Activated naive CD4-positive, alpha-beta T cell treated with anti-CD3 and anti-CD28 coated beads, Interleukin-2, amount 50 U/mL, for 16 hours (primary cell): ENCODE data around the gene KCTD17.

Experiments
- DNase-seq: peaks from one replicate; pipeline ENCODE4 v3.0.0-alpha.2; 2020

Gene KCTD17

DNA sequence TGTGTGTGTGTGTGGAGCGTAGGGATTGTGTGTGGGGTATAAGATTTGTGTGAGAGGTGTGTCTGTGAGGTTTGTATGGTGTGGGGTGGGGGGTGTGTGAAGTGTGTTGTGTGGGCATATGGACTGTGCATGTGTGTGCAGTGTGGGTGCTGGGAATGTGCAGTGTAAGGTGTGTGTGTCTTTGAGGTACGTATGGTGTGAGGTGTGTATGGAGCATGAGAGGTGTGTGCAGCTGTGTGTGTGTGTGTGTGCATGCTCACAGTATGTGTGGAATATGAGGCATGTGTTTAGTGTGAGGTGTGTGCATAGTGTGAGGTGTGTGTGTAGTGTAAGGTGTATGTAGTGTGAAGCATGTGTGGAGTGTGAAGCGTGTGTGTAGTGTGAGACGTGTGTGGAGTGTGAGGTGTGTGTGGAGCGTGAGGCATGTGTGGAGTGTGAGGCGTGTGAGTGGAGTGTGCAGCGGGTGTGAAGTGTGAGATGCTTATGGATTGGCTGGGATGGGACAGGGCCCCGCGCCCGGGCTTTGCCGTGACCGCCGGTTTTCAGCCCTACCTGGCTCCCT lies 59.7 kb downstream of the KCTD17 start:
- DNase-seq = no peak

GRCh38 chr22:37112084-37112728 lies 60.7 kb downstream of the KCTD17 start:
- no peak for DNase-seq
